Measurements from ENCODE around the gene MRPL41.

- TF ChIP-seq CTCF (IDR thresholded peaks at IDR 0.05) (no peak), EP300 (IDR thresholded peaks at IDR 0.05) (no peak), POLR2AphosphoS5 (IDR thresholded peaks at IDR 0.05) (no peak), POLR2A (IDR thresholded peaks at IDR 0.05) (no peak)
Observed at GRCh38 chr9:137535120-137535428, 16.6 kb upstream of the MRPL41 start.

Measured in gastroesophageal sphincter (tissue), 3 donors.